ENCODE measurements around the gene ING4. TPM values are rescaled to one million over a fixed set of nuclear protein-coding genes. Genes with fewer than 3 reads are reported as not detected.
A peak's percentile ranks its signal among the peaks of the same experiment; 100 is the strongest.

Gene ING4
- polyA plus RNA-seq, 2 of the 4 experiments (the other 2 are of a cell fraction) = 19.5 to 36.5 TPM

DNA sequence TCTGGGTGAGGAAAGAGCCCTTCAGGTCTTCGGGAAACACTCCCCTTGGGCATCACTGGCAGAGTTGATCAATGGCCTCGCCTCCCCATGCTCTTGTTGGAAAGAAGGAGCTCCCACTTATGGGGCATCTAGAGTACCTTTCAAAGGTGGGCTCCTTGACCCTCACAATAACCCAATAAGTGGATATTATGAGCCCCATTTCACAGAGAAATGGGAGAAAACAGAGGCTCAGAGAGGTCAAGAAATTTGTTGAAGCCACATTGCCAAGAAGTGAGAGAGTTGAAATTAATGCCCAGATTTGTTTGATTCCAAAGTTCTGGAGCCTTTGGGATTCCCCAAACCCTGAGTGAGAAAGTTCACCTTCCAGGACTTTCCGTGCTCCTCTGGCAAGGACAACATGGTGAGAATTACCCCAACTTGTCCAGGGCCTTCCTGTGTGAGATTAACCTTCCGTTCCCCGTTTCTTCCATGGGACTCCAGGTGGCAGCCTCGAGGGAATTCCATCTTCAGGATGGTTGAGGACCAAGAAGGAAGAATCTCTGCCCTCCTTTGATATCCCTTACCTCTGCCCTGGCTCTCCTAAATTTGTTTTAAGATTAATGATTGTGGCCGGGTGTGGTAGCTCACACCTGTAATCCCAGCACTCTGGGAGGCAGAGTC lies 48.3 kb downstream of the ING4 start:
- Histone ChIP-seq H3K4me1 (peaks cover 22% of the 10 kb centered on the region), H3K4me2 (peak overlapping the region; percentile 64; the same call in 1 of the 3 replicates), H3K27ac (peak overlapping the region; percentile 54 to 84; a peak in 5 of 6 replicates), H3K9me3 (no peaks in the 10 kb centered on the region), H3K4me3 (no peak overlapping the region)
- TF ChIP-seq KDM1A (IDR thresholded peaks at IDR 0.05; ENCODE audit: low read depth) (peak; percentile 67; the same call in 1 of the 2 replicates), HDAC2 (IDR thresholded peaks at IDR 0.05) (no peak), RFX5 (IDR thresholded peaks at IDR 0.05) (no peak), GATA3 (IDR thresholded peaks at IDR 0.05; ENCODE audit: borderline replicate concordance) (no peak), SREBF2 (IDR thresholded peaks at IDR 0.05) (no peak), USF2 (IDR thresholded peaks at IDR 0.05) (no peak)
- peak in 1 of 2 experiments; percentile 8; a peak in 1 of 6 replicates for ATAC-seq
- WGBS (ENCODE audit: missing lambda C conversion rate) = 81% methylated on average over 7 of the region's 7 CpGs
- peak; percentile 33 to 54 for DNase-seq (ENCODE audit: low read depth in 1 of 2, low spot score in 1 of 2)
- CTCF ChIA-PET = interaction anchor here (0.7 to 2.5 kb wide), 14 partner anchors 10 to 363 kb away, joined by 3 to 8 read pairs (median 4); partner anchors contain the start of gene MLF2
- FAIRE-seq = no peak
- POLR2A ChIA-PET = interaction anchor here (0.6 to 1.2 kb wide), 2 partner anchors 75 to 110 kb away, joined by 3 to 4 read pairs; partner anchors contain the start of genes COPS7A and ZNF384

DNA sequence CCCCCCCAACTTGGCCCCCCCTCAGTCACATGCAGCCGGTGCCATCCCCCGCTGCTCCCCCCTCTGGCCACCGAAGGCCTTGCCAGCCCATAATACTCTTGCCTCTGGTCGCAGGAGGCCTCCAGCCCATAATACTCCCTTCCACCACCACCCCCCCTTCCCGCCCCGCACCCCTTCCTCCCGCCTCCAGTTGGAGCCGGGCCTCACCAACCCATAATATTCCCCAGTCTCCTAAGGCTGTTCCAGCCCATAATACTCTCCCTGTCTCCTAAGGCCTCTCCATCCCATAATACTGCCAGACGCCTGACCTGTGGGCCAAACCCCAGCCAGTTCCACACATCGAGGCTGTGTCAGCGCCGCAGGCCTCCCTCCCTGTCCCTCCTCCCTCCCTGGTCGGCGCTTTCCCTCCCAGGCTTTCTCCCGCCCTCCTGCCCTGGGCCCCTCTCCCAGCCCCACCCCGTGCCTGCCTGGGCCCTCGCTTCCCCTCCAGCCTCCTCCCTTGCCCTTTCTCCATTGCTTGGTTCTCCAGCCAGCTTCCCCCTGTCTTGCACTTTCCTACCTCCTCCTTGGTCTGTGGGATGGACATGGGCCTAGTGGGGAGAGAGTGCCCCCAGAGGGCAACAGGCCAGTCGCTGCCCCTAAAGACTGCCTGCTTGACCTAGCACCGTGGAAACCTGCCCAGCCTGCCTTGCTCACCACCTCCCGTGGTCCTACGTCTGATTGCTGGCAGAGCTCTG lies 49.0 kb downstream of the ING4 start:
- Histone ChIP-seq H3K4me2 (peak overlapping the region; percentile 64), H3K4me3 (no peak overlapping the region), H3K9me3 (no peaks in the 10 kb centered on the region), H3K27ac (peak overlapping the region; percentile 54 to 84), H3K4me1 (peaks cover 22% of the 10 kb centered on the region)
- 36% methylated on average over 14 of the region's 21 CpGs for WGBS (ENCODE audit: missing lambda C conversion rate)
- ATAC-seq (peak; percentile 58 to 81), DNase-seq (ENCODE audit: low read depth in 1 of 2, low spot score in 1 of 2) (peak; percentile 68 to 90), FAIRE-seq (no peak)
- ChIA-PET CTCF (interaction anchor here (1.0 to 2.5 kb wide), 11 partner anchors 11 to 211 kb away, joined by 3 to 8 read pairs (median 5); partner anchors contain the start of gene MLF2), POLR2A (interaction anchor here (0.7 to 1.2 kb wide), 2 partner anchors 75 to 138 kb away, joined by 3 to 7 read pairs; partner anchors contain the start of gene ZNF384)
- TF ChIP-seq FOXS1 (CRISPR knock-in tag; IDR thresholded peaks at IDR 0.05) = 0 out of 2 replicates have a peak, but pooled peaks have one; percentile 18
- TF ChIP-seq, protein P1, sequence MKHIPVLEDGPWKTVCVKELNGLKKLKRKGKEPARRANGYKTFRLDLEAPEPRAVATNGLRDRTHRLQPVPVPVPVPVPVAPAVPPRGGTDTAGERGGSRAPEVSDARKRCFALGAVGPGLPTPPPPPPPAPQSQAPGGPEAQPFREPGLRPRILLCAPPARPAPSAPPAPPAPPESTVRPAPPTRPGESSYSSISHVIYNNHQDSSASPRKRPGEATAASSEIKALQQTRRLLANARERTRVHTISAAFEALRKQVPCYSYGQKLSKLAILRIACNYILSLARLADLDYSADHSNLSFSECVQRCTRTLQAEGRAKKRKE (CRISPR knock-in tag; IDR thresholded peaks at IDR 0.05; ENCODE audit: low read depth) = no peak
- no peak for TF ChIP-seq GATA3 (IDR thresholded peaks at IDR 0.05; ENCODE audit: borderline replicate concordance)
- TF ChIP-seq, protein P2, sequence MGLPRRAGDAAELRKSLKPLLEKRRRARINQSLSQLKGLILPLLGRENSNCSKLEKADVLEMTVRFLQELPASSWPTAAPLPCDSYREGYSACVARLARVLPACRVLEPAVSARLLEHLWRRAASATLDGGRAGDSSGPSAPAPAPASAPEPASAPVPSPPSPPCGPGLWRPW (IDR thresholded peaks at IDR 0.05) = no peak
- TF ChIP-seq EHF (CRISPR knock-in tag; IDR thresholded peaks at IDR 0.05) = no peak
- no peak for TF ChIP-seq KDM1A (IDR thresholded peaks at IDR 0.05; ENCODE audit: low read depth)
- no peak for TF ChIP-seq CHD4 (IDR thresholded peaks at IDR 0.05; ENCODE audit: borderline replicate concordance)
- no peak for TF ChIP-seq HEYL (CRISPR knock-in tag; IDR thresholded peaks at IDR 0.05)
- no peak for TF ChIP-seq ZC3H11A (IDR thresholded peaks at IDR 0.05)
- TF ChIP-seq EP300 (IDR thresholded peaks at IDR 0.05) = no peak
- TF ChIP-seq FOSB (CRISPR knock-in tag; IDR thresholded peaks at IDR 0.05) = no peak
- TF ChIP-seq CTCF (IDR thresholded peaks at IDR 0.05) = peak; percentile 4; the same call in 1 of the 3 replicates
- no peak for TF ChIP-seq NR3C1 (IDR thresholded peaks at IDR 0.05)
- TF ChIP-seq HOXB5 (CRISPR knock-in tag; IDR thresholded peaks at IDR 0.05) = peak; percentile 75; the same call in 1 of the 2 replicates
- no peak for TF ChIP-seq MAZ (IDR thresholded peaks at IDR 0.05; ENCODE audit: borderline replicate concordance, low read depth, low read length)
- no peak for TF ChIP-seq RARB (CRISPR knock-in tag; IDR thresholded peaks at IDR 0.05)
- TF ChIP-seq MAFK (IDR thresholded peaks at IDR 0.05; ENCODE audit: partially characterized antibody) = no peak
- no peak for TF ChIP-seq ZFP36 (IDR thresholded peaks at IDR 0.05; ENCODE audit: borderline replicate concordance, partially characterized antibody)
- TF ChIP-seq FOSL2 (IDR thresholded peaks at IDR 0.05) = no peak
- TF ChIP-seq FOSL2 (CRISPR knock-in tag; IDR thresholded peaks at IDR 0.05) = no peak
- TF ChIP-seq ESRRA (IDR thresholded peaks at IDR 0.05; ENCODE audit: borderline replicate concordance, low read length) = no peak
- TF ChIP-seq USF2 (IDR thresholded peaks at IDR 0.05) = no peak
- no peak for TF ChIP-seq TFCP2L1 (CRISPR knock-in tag; IDR thresholded peaks at IDR 0.05)
- TF ChIP-seq SREBF2 (IDR thresholded peaks at IDR 0.05) = no peak
- TF ChIP-seq HOXB13 (CRISPR knock-in tag; IDR thresholded peaks at IDR 0.05; ENCODE audit: low read depth) = no peak
- no peak for TF ChIP-seq EHMT2 (IDR thresholded peaks at IDR 0.05; ENCODE audit: low read depth)
- no peak for TF ChIP-seq BCL3 (IDR thresholded peaks at IDR 0.05)
- no peak for TF ChIP-seq NPAS2 (CRISPR knock-in tag; IDR thresholded peaks at IDR 0.05; ENCODE audit: borderline replicate concordance)

All from A549 (cell line).